Activated naive CD8-positive, alpha-beta T cell (primary cell): Measurements from ENCODE around the gene SETMAR.

Experiments
- H3K27ac Mint-ChIP-seq: one replicate; pipeline ENCODE4 v1.8.0; 2021; ENCODE audit warnings: mixed read lengths
- H3K27me3 Mint-ChIP-seq: one replicate; pipeline ENCODE4 v1.8.0; 2021; ENCODE audit warnings: mixed read lengths
- H3K36me3 Mint-ChIP-seq: one replicate; pipeline ENCODE4 v1.8.0; 2021; ENCODE audit warnings: mixed read lengths
- H3K4me1 Mint-ChIP-seq: one replicate; pipeline ENCODE4 v1.8.0; 2021; ENCODE audit warnings: low read depth, mixed read lengths
- H3K4me3 Mint-ChIP-seq: one replicate; pipeline ENCODE4 v1.8.0; 2021; ENCODE audit warnings: mild to moderate bottlenecking, mixed read lengths
- H3K9me3 Mint-ChIP-seq: one replicate; pipeline ENCODE4 v1.8.0; 2021; ENCODE audit warnings: low read depth, mixed read lengths

The SETMAR gene

GRCh38 chr3:4355401-4356219 lies 52.4 kb downstream of the SETMAR start:
- Mint-ChIP-seq H3K4me3 (no peak overlapping the region), H3K9me3 (no peaks in the 10 kb centered on the region), H3K27ac (peak overlapping the region; percentile 23), H3K4me1 (peaks cover 21% of the 10 kb centered on the region), H3K36me3 (no peaks in the 10 kb centered on the region), H3K27me3 (no peaks in the 10 kb centered on the region)

GRCh38 chr3:4356220-4356540 lies 53.0 kb downstream of the SETMAR start:
- H3K27me3 Mint-ChIP-seq, result no peaks in the 10 kb centered on the region

GRCh38 chr3:4356546-4357410 lies 53.6 kb downstream of the SETMAR start:
- Mint-ChIP-seq H3K4me1 (peaks cover 14% of the 10 kb centered on the region), H3K36me3 (no peaks in the 10 kb centered on the region), H3K27me3 (no peaks in the 10 kb centered on the region), H3K9me3 (no peaks in the 10 kb centered on the region), H3K27ac (no peak overlapping the region), H3K4me3 (no peak overlapping the region)

More at GRCh38 chr3:4356220-4356540, 53.0 kb downstream of the SETMAR start:
- H3K36me3 Mint-ChIP-seq, result no peaks in the 10 kb centered on the region
- no peak overlapping the region for H3K27ac Mint-ChIP-seq
- peaks cover 18% of the 10 kb centered on the region for H3K4me1 Mint-ChIP-seq
- H3K9me3 Mint-ChIP-seq, result no peaks in the 10 kb centered on the region
- no peak overlapping the region for H3K4me3 Mint-ChIP-seq

- Mint-ChIP-seq H3K36me3 (peaks cover 6% of the 10 kb centered on the region), H3K4me3 (no peak overlapping the region), H3K4me1 (peaks cover 4% of the 10 kb centered on the region), H3K27me3 (no peaks in the 10 kb centered on the region), H3K9me3 (no peaks in the 10 kb centered on the region), H3K27ac (no peak overlapping the region)
Observed at GRCh38 chr3:4358273-4358672, 55.1 kb downstream of the SETMAR start.

- no peak overlapping the region for H3K4me3 Mint-ChIP-seq
- H3K27ac Mint-ChIP-seq, result no peak overlapping the region
- no peaks in the 10 kb centered on the region for H3K9me3 Mint-ChIP-seq
- peaks cover 6% of the 10 kb centered on the region for H3K36me3 Mint-ChIP-seq
- H3K27me3 Mint-ChIP-seq, result no peaks in the 10 kb centered on the region
- H3K4me1 Mint-ChIP-seq, result peaks cover 2% of the 10 kb centered on the region
Observed at GRCh38 chr3:4359805-4360502, 56.8 kb downstream of the SETMAR start.

- peaks cover 6% of the 10 kb centered on the region for H3K36me3 Mint-ChIP-seq
- H3K27ac Mint-ChIP-seq, result no peak overlapping the region
- no peaks in the 10 kb centered on the region for H3K9me3 Mint-ChIP-seq
- H3K4me1 Mint-ChIP-seq, result peaks cover 2% of the 10 kb centered on the region
- H3K4me3 Mint-ChIP-seq, result no peak overlapping the region
- H3K27me3 Mint-ChIP-seq, result no peaks in the 10 kb centered on the region
Observed at GRCh38 chr3:4360817-4361216, 57.6 kb downstream of the SETMAR start.

GRCh38 chr3:4362523-4362922 lies 59.4 kb downstream of the SETMAR start:
- H3K4me1 Mint-ChIP-seq, result peaks cover 2% of the 10 kb centered on the region
- peaks cover 6% of the 10 kb centered on the region for H3K36me3 Mint-ChIP-seq
- no peak overlapping the region for H3K4me3 Mint-ChIP-seq
- no peak overlapping the region for H3K27ac Mint-ChIP-seq
- H3K27me3 Mint-ChIP-seq, result no peaks in the 10 kb centered on the region
- H3K9me3 Mint-ChIP-seq, result no peaks in the 10 kb centered on the region
